Measurements from ENCODE around the gene DIDO1.

The DIDO1 gene

GRCh38 chr20:62926229-62927127 lies at the start of gene DIDO1:
TSS of gene DIDO1 (minus strand) at chr20:62926505.
- peak; percentile 94 for DNase-seq

GRCh38 chr20:62975251-62975760 lies 49.0 kb upstream of the DIDO1 start:
- DNase-seq, result no peak

GRCh38 chr20:62972845-62973745 lies 46.8 kb upstream of the DIDO1 start:
- DNase-seq, result no peak

- DNase-seq, result peak; percentile 90
Observed at GRCh38 chr20:62971950-62972844, 45.9 kb upstream of the DIDO1 start.

GRCh38 chr20:62971211-62971949 lies 45.1 kb upstream of the DIDO1 start:
- DNase-seq, result no peak

GRCh38 chr20:62970307-62971210 lies 44.3 kb upstream of the DIDO1 start:
- no peak for DNase-seq

- no peak for DNase-seq
Observed at GRCh38 chr20:62969939-62970306, 43.6 kb upstream of the DIDO1 start.

- DNase-seq, result no peak
Observed at GRCh38 chr20:62969179-62969760, 43.0 kb upstream of the DIDO1 start.

GRCh38 chr20:62968378-62969178 lies 42.3 kb upstream of the DIDO1 start:
- DNase-seq, result no peak

- no peak for DNase-seq
Observed at GRCh38 chr20:62967628-62968351, 41.5 kb upstream of the DIDO1 start.

- DNase-seq, result no peak
Observed at GRCh38 chr20:62967149-62967501, 40.8 kb upstream of the DIDO1 start.

GRCh38 chr20:62966212-62967148 lies 40.2 kb upstream of the DIDO1 start:
- DNase-seq, result no peak

- no peak for DNase-seq
Observed at GRCh38 chr20:62965363-62965771, 39.1 kb upstream of the DIDO1 start.

- no peak for DNase-seq
Observed at GRCh38 chr20:62964700-62965099, 38.4 kb upstream of the DIDO1 start.

- no peak for DNase-seq
Observed at GRCh38 chr20:62963614-62964397, 37.5 kb upstream of the DIDO1 start.

- DNase-seq, result no peak
Observed at GRCh38 chr20:62962891-62963613, 36.7 kb upstream of the DIDO1 start.

Data from activated CD4-positive, alpha-beta T cell treated with anti-CD3 and anti-CD28 coated beads, Interleukin-10, Interleukin-2, amounts not matched to agents 100 ng/mL and 50 ng/mL, durations not matched to agents 16 hours and 8 hours (primary cell).